Kidney (tissue), 14 donors: Measurements from ENCODE around the gene AGRN. TPM values are rescaled to one million over a fixed set of nuclear protein-coding genes. Genes with fewer than 3 reads are reported as not detected.

Experiments
- DNase-seq, 5 donors: peaks; one replicate each; pipeline ENCODE4 v3.0.0-alpha.2; 2013 to 2020
- FAIRE-seq: peaks from 2 replicates; lab custom pipeline; 2012; peaks lifted over from hg19 to GRCh38; lab: Jason Lieb, UNC
- H3K27ac ChIP-seq, 2 donors: one replicate each; pipeline ENCODE4 v1.7.0; 2013; ENCODE audit warnings: low read depth in 2 of 2, low read length in 2 of 2, inconsistent platforms in 1 of 2
- H3K27me3 ChIP-seq: one replicate; pipeline ENCODE4 v1.7.1; 2013; ENCODE audit warnings: low read length, inconsistent platforms; ENCODE audit not compliant: control insufficient read depth, insufficient read depth
- H3K36me3 ChIP-seq, 3 donors: one replicate each; pipeline versions ENCODE4 v1.7.0 to v1.7.1; 2013; ENCODE audit warnings: low read length in 3 of 3, control low read depth in 1 of 3, inconsistent platforms in 1 of 3; ENCODE audit not compliant: insufficient read depth in 3 of 3, control insufficient read depth in 2 of 3
- H3K4me1 ChIP-seq, 3 donors: one replicate each; pipeline versions ENCODE4 v1.7.0 to v1.7.1; 2013; ENCODE audit warnings: low read length in 3 of 3, inconsistent platforms in 1 of 3, low read depth in 1 of 3; ENCODE audit not compliant: control insufficient read depth in 2 of 3, insufficient read depth in 2 of 3
- H3K4me3 ChIP-seq, 3 donors: one replicate each; pipeline versions ENCODE4 v1.7.0 to v1.8.1; 2013; ENCODE audit warnings: low read length in 3 of 3, control low read depth in 1 of 3, inconsistent platforms in 1 of 3
- H3K9ac ChIP-seq, 3 donors: one replicate each; pipeline versions ENCODE4 v1.7.0 to v1.7.1; 2013; ENCODE audit warnings: low read length in 3 of 3, control low read depth in 1 of 3, inconsistent platforms in 1 of 3
- H3K9me3 ChIP-seq, 3 donors: one replicate each; pipeline versions ENCODE4 v1.7.0 to v1.7.1; 2013; ENCODE audit warnings: low read length in 3 of 3, control low read depth in 1 of 3, inconsistent platforms in 1 of 3; ENCODE audit not compliant: control insufficient read depth in 2 of 3, insufficient read depth in 1 of 3
- intact Hi-C: fragments of 100-400 bp; cut with DNase I; formaldehyde crosslinking; loops from one replicate; pipeline ENCODE4 v1.11.1; 2022
- polyA plus RNA-seq: library from polyadenylated mRNA; stranded (reverse); fragments of 350-450 nt; fragmentation: Illumina TruSeq; extraction: RNeasy Lipid Tissue Mini Kit (QIAGEN cat#74804); gene quantifications from one replicate; pipeline ENCODE4 v1.2.3, GENCODE V29; 2014; ENCODE audit warnings: low read depth, low replicate concordance; ENCODE audit not compliant: insufficient read depth
- total RNA-seq: library from RNA; stranded (reverse); fragmentation: NEBNext Ultra II Directional; extraction: Animal tissue kit (Norgen Biotek cat#: 25700); gene quantifications from one replicate; pipeline ENCODE4 v1.2.1, GENCODE V29; 2021
- TF ChIP-seq, protein P1 (sequence below): IDR thresholded peaks from 3 replicates; pipeline ENCODE4 v1.5.1; 2012; ENCODE audit warnings: mild to moderate bottlenecking, moderate library complexity, borderline replicate concordance; ENCODE audit not compliant: insufficient read depth; ENCODE audit errors: extremely low read depth
- donor health status: control.
- donor health status: control.
- donor health status: control.
- donor health status: control.
- donor health status: control.
- donor health status: DM: yes; HTN: yes; CAD: no.
- donor health status: Normal renal cell carcinoma (clear cell type).

The AGRN gene
- total and polyA plus RNA-seq, 2 donors from 2014 or later, result 78.5 to 261 TPM

DNA sequence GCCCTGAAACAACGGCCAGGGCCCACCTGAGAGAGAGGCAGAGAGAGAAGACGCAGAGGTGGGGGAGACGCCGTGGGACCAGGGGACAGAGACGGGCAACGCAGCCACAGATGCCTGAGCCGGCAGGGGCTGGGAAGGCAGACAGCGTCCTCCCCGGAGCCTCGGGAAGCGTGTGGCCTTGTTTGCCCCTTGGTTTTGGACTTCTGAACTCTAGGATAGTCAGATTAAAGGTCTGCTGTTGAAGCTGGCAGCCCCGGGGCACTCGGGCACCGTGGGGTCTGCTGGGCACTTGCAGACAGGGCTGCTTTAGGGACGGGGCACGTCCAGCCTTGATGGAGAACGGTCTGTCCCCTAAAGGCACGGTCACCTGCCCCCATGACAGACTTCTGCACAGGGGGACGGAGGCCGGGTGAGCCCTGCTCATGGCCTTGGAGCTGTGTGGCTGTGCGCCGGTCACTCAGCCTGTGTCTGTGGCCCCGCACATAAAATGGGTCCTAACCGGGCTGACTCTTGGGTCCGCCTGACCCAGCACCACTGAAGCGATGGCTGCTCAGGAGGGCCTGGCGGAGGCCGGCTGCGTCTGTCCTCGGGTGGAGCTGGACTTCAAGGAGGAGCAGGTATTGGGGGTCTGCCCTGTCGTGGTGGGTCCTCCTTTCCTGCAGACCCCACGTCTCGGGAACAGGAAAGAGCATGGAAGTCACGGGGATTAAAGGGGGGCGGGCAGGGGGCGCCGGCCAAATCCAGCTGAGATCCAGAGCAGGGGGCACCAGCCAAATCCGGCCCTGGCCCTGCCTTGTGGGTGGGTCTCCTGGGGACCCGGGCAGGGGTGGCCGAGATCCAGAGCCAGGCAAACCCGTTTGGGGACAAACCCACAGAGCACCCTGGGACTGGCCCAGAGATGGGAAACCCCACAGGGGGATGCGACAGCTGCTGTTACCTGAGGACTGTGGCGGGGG, 63.8 kb downstream of the AGRN start:
- no peak for FAIRE-seq
- Histone ChIP-seq H3K4me1 (peaks cover 0 to 8% (median 0%) of the 10 kb centered on the region in 3 donors), H3K9ac (no peak overlapping the region), H3K9me3 (no peaks in the 10 kb centered on the region), H3K27ac (no peak overlapping the region), H3K36me3 (no peaks in the 10 kb centered on the region), H3K4me3 (no peak overlapping the region), H3K27me3 (no peaks in the 10 kb centered on the region)
- intact Hi-C loops, result no loop called here
- DNase-seq, result peak in 1 of 5 donors; percentile 76
- TF ChIP-seq, protein P1, sequence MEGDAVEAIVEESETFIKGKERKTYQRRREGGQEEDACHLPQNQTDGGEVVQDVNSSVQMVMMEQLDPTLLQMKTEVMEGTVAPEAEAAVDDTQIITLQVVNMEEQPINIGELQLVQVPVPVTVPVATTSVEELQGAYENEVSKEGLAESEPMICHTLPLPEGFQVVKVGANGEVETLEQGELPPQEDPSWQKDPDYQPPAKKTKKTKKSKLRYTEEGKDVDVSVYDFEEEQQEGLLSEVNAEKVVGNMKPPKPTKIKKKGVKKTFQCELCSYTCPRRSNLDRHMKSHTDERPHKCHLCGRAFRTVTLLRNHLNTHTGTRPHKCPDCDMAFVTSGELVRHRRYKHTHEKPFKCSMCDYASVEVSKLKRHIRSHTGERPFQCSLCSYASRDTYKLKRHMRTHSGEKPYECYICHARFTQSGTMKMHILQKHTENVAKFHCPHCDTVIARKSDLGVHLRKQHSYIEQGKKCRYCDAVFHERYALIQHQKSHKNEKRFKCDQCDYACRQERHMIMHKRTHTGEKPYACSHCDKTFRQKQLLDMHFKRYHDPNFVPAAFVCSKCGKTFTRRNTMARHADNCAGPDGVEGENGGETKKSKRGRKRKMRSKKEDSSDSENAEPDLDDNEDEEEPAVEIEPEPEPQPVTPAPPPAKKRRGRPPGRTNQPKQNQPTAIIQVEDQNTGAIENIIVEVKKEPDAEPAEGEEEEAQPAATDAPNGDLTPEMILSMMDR, result no peak

DNA sequence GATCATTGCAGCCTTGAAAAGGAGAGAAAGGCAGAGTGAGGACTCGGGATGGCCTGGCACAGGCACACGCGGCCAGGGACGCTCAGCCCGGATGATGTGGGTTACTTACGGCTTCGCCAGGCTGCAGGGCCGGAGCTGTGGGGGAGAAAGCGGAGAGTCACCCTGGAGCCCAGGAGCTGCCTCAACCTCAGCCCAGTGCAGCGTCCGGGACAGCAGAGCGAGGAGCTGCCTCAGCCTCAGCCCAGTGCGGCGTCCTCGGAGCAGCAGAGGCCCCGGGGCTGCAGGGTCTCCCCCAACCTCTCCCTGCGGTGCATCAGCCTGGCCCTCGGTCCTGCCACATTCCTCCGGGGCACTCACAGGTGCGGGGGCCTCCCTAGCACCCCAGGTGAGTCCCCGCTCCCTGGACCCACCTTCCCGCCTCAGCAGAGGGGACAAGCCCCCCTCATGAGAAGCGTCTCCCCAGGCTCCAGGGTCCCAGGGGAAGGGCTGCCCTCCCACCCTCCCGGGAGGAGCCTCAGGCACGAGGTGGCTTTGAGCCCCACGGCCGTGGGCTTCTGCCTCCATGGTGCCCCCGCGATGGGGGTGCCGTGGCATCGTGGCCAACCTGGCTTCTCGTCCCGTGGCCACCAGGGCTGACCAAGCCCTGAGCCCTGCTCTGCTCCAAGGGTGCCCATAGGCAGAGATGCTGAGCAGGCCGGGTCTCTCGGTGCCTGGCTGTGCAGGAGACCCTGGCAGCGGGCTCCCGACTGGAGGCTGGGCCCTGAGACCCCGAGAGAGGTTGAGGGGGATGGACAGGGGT, 64.7 kb downstream of the AGRN start:
- Histone ChIP-seq H3K27ac (no peak overlapping the region), H3K9me3 (no peaks in the 10 kb centered on the region), H3K36me3 (no peaks in the 10 kb centered on the region), H3K4me1 (peaks cover 0 to 5% (median 0%) of the 10 kb centered on the region in 3 donors), H3K4me3 (no peak overlapping the region), H3K9ac (no peak overlapping the region), H3K27me3 (no peaks in the 10 kb centered on the region)
- TF ChIP-seq, protein P1, result no peak
- FAIRE-seq (no peak), DNase-seq (peak in 2 of 5 donors; percentile 51 to 74)
- intact Hi-C loops, result no loop called here

DNA sequence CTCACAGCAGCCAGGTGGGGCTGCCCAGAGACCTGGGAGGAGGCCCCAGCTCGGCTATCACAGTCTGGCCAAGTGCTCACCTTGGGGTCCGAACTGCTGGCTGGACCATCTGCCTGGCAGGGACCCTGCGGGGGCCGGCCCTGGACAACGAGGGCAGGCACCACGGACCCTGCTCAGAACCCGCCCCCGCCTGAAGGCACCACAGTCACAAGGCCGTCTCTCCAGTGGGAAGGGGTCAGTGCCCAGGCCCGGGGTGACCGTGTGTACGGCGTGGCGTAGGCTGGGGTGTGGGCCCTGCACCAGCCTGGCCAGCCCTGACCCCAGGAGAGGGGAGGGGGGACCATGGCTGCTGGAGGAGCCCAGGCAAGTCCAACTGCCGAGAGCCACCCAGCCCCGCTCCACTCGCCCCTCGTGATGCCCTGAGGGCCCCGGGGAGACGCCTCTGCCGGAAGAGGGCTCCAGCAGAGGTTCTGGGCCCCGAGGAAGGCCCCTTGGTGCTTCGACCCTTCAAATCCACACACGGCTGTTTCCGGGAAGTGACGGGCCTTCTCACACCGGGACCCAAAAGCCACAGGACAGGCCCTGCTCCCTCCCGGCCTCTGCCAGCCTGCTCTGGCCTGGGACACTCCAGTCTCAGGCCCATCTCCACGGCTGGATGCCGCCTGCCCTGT, 65.4 kb downstream of the AGRN start:
- Histone ChIP-seq H3K4me1 (no peaks in the 10 kb centered on the region), H3K27me3 (no peaks in the 10 kb centered on the region), H3K36me3 (no peaks in the 10 kb centered on the region), H3K4me3 (no peak overlapping the region), H3K9ac (no peak overlapping the region), H3K27ac (no peak overlapping the region), H3K9me3 (no peaks in the 10 kb centered on the region)
- FAIRE-seq (no peak), DNase-seq (peak in 1 of 5 donors; percentile 64)
- intact Hi-C loops, result no loop called here
- TF ChIP-seq, protein P1, result no peak
